Liver (tissue), 9 donors: ENCODE results near the gene ITLN2. TPM values are rescaled to one million over a fixed set of nuclear protein-coding genes. Genes with fewer than 3 reads are reported as not detected.

Experiments
- DNase-seq: peaks from one replicate; pipeline ENCODE4 v3.0.0-alpha.2; 2017; ENCODE audit warnings: low spot score
- H3K27ac ChIP-seq, 2 donors: one replicate each; pipeline ENCODE4 v1.7.0; 2013; ENCODE audit warnings: inconsistent platforms in 2 of 2, low read length in 2 of 2, control low read depth in 1 of 2, low read depth in 1 of 2, mild to moderate bottlenecking in 1 of 2
- H3K27me3 ChIP-seq, 4 donors: one replicate each; pipeline versions ENCODE4 v1.6.1 to v1.7.0; 2013; ENCODE audit warnings: low read length in 3 of 4, inconsistent platforms in 1 of 4, mild to moderate bottlenecking in 1 of 4, moderate library complexity in 1 of 4; ENCODE audit not compliant: control insufficient read depth in 4 of 4, insufficient read depth in 4 of 4
- H3K36me3 ChIP-seq, 4 donors: one replicate each; pipeline versions ENCODE4 v1.6.1 to v1.7.0; 2013; ENCODE audit warnings: low read length in 3 of 4, mild to moderate bottlenecking in 3 of 4, low read depth in 1 of 4, moderate library complexity in 1 of 4; ENCODE audit not compliant: control insufficient read depth in 4 of 4, insufficient read depth in 3 of 4
- H3K4me1 ChIP-seq, 4 donors: one replicate each; pipeline versions ENCODE4 v1.6.1 to v1.7.0; 2013; ENCODE audit warnings: low read length in 3 of 4, mild to moderate bottlenecking in 3 of 4, moderate library complexity in 1 of 4; ENCODE audit not compliant: control insufficient read depth in 4 of 4, insufficient read depth in 4 of 4
- H3K4me3 ChIP-seq, 3 donors: one replicate each; pipeline versions ENCODE4 v1.6.1 to v1.7.0; 2013; ENCODE audit warnings: low read length in 3 of 3, control low read depth in 1 of 3, low read depth in 1 of 3, mild to moderate bottlenecking in 1 of 3
- H3K9ac ChIP-seq, 2 donors: one replicate each; pipeline ENCODE4 v1.7.0; 2013; ENCODE audit warnings: low read length in 2 of 2, mild to moderate bottlenecking in 2 of 2, moderate library complexity in 2 of 2, control low read depth in 1 of 2, low read depth in 1 of 2
- H3K9me3 ChIP-seq, 4 donors: one replicate each; pipeline versions ENCODE4 v1.6.1 to v1.7.0; 2013; ENCODE audit warnings: low read length in 3 of 4; ENCODE audit not compliant: control insufficient read depth in 4 of 4
- ATF3 ChIP-seq: IDR thresholded peaks from 2 replicates; pipeline ENCODE4 v1.6.1; 2016; ENCODE audit warnings: antibody characterized with exemption
- CTCF ChIP-seq: fragments of 150-350 bp; IDR thresholded peaks from 2 replicates; pipeline ENCODE4 v1.5.1; 2017; ENCODE audit warnings: improper control_type of control experiment, low read depth, low read length; ENCODE audit not compliant: missing input control
- EGR1 ChIP-seq, 2 donors: IDR thresholded peaks; 2 replicates each; pipeline ENCODE4 v1.6.1; 2016 to 2018; ENCODE audit warnings: antibody characterized with exemption in 2 of 2, low read depth in 2 of 2
- FOXA1 ChIP-seq: IDR thresholded peaks from 2 replicates; pipeline ENCODE4 v1.6.1; 2016; ENCODE audit warnings: antibody characterized with exemption
- FOXA2 ChIP-seq: IDR thresholded peaks from 2 replicates; pipeline ENCODE4 v1.6.1; 2016; ENCODE audit warnings: antibody characterized with exemption
- GABPA ChIP-seq, 2 donors: IDR thresholded peaks in 1 of 2; conservative IDR thresholded peaks in 1 of 2; 2 replicates each; pipeline ENCODE4 v1.6.1; 2016; ENCODE audit warnings: antibody characterized with exemption in 2 of 2, mild to moderate bottlenecking in 1 of 2, moderate library complexity in 1 of 2
- HNF4A ChIP-seq, 2 donors: conservative IDR thresholded peaks; 2 replicates each; pipeline ENCODE4 v1.6.1; 2016; ENCODE audit warnings: antibody characterized with exemption in 2 of 2, mild to moderate bottlenecking in 2 of 2
- HNF4G ChIP-seq: IDR thresholded peaks from 2 replicates; pipeline ENCODE4 v1.6.1; 2016; ENCODE audit warnings: antibody characterized with exemption
- JUND ChIP-seq, 2 donors: IDR thresholded peaks; 2 replicates each; pipeline ENCODE4 v1.6.1; 2016; ENCODE audit warnings: antibody characterized with exemption in 2 of 2
- MAX ChIP-seq: IDR thresholded peaks from 2 replicates; pipeline ENCODE4 v1.6.1; 2016; ENCODE audit warnings: antibody characterized with exemption
- NR2F2 ChIP-seq: IDR thresholded peaks from 2 replicates; pipeline ENCODE4 v1.6.1; 2016; ENCODE audit warnings: antibody characterized with exemption
- RAD21 ChIP-seq, 2 donors: IDR thresholded peaks; 2 replicates each; pipeline ENCODE4 v1.6.1; 2016; ENCODE audit warnings: antibody characterized with exemption in 2 of 2, mild to moderate bottlenecking in 2 of 2
- REST ChIP-seq: IDR thresholded peaks from 2 replicates; pipeline ENCODE4 v1.6.1; 2016; ENCODE audit warnings: antibody characterized with exemption, mild to moderate bottlenecking
- RXRA ChIP-seq, 2 donors: IDR thresholded peaks; 2 replicates each; pipeline ENCODE4 v1.6.1; 2017 to 2018; ENCODE audit warnings: antibody characterized with exemption in 2 of 2, mild to moderate bottlenecking in 1 of 2
- SP1 ChIP-seq: IDR thresholded peaks from 2 replicates; pipeline ENCODE4 v1.6.1; 2018; ENCODE audit warnings: antibody characterized with exemption, mild to moderate bottlenecking
- TAF1 ChIP-seq: conservative IDR thresholded peaks from 2 replicates; pipeline ENCODE4 v1.6.1; 2016; ENCODE audit warnings: antibody characterized with exemption, mild to moderate bottlenecking
- YY1 ChIP-seq: IDR thresholded peaks from 2 replicates; pipeline ENCODE4 v1.6.1; 2016; ENCODE audit warnings: antibody characterized with exemption, mild to moderate bottlenecking
- ZBTB33 ChIP-seq: IDR thresholded peaks from 2 replicates; pipeline ENCODE4 v1.6.1; 2016; ENCODE audit warnings: antibody characterized with exemption
- WGBS: extraction: QIAGEN DNeasy Blood & Tissue Kit; methylation state at CpG from one replicate; pipeline ENCODE4 v1.1.7; 2013; 5-methylcytosine and 5-hydroxymethylcytosine counted together
- polyA plus RNA-seq, 2 donors: library from polyadenylated mRNA; stranded (reverse) in 1 of 2; unstranded in 1 of 2; fragments of 200-250 nt in 1 of 2; fragments of >200 nt in 1 of 2; fragmentation: Nextera tagmentation in 1 of 2; extraction: Ambion mirVana in 1 of 2; gene quantifications; one replicate each; pipeline versions ENCODE4 v1.2.1 to v1.2.3, GENCODE V29; 2013 to 2015
- total RNA-seq, 2 donors: library from RNA; depleted of rRNA; stranded (reverse); fragments of >200 nt; gene quantifications; one replicate each; pipeline ENCODE4 v1.2.3, GENCODE V29; 2014
- donor health status: healthy.
- donor health status: healthy.
- donor health status: healthy.
- donor health status: healthy.
- donor health status: healthy.

The ITLN2 gene
- total and polyA plus RNA-seq, 4 donors = 0.12 to 0.50 TPM; not detected in 2

GRCh38 chr1:160971618-160972056 is 17.0 kb upstream of the ITLN2 start (continued):
- TF ChIP-seq ATF3 (no peak), REST (no peak), JUND (IDR thresholded peaks at IDR 0.05) (no peak), NR2F2 (no peak)

- no peak overlapping the region for H3K9ac ChIP-seq
- no peak overlapping the region for H3K27ac ChIP-seq
- H3K36me3 ChIP-seq = no peaks in the 10 kb centered on the region
- no peak for TF ChIP-seq ATF3
- no peak for TF ChIP-seq JUND (IDR thresholded peaks at IDR 0.05)
- no peak for TF ChIP-seq RXRA (IDR thresholded peaks at IDR 0.05)
- TF ChIP-seq RAD21 (IDR thresholded peaks at IDR 0.05) = no peak
- TF ChIP-seq GABPA (IDR thresholded peaks at IDR 0.05 in 1 of 2, conservative IDR thresholded peaks at IDR 0.05 in 1 of 2) = no peak
- no peak for TF ChIP-seq YY1
- no peak for TF ChIP-seq CTCF
- no peak for TF ChIP-seq NR2F2
- TF ChIP-seq ZBTB33 = no peak
- TF ChIP-seq FOXA2 = no peak
- TF ChIP-seq TAF1 = no peak
- TF ChIP-seq MAX = no peak
- no peak for TF ChIP-seq EGR1 (IDR thresholded peaks at IDR 0.05; ENCODE audit: low read depth in 2 of 2)
- TF ChIP-seq HNF4A (conservative IDR thresholded peaks at IDR 0.05) = no peak
- no peak for TF ChIP-seq SP1
- TF ChIP-seq HNF4G = no peak
- TF ChIP-seq FOXA1 = no peak
- no peak for TF ChIP-seq REST
- 68% methylated on average over 4 of the region's 4 CpGs for WGBS
- no peaks in the 10 kb centered on the region for H3K9me3 ChIP-seq
- H3K4me3 ChIP-seq = no peak overlapping the region
- no peaks in the 10 kb centered on the region for H3K27me3 ChIP-seq
- peaks cover 2 to 10% (median 5%) of the 10 kb centered on the region in 4 donors for H3K4me1 ChIP-seq
- DNase-seq = no peak
Observed at GRCh38 chr1:160963521-160963920, 8.9 kb upstream of the ITLN2 start.
